OCI-LY1 (cell line): Measurements from ENCODE around the gene TMEM45A.

ENCODE experiments used
- CTCF ChIP-seq: fragments of 200-600 bp; sonication (generic), shearing (Covaris generic); IDR thresholded peaks from 2 replicates; pipeline ENCODE4 v1.5.1; 2017; ENCODE audit warnings: mild to moderate bottlenecking, antibody characterized with exemption, low read length, moderate library complexity, mixed read lengths
- EZH2 ChIP-seq: fragments of 200-600 bp; sonication (generic), shearing (Covaris generic); IDR thresholded peaks from 2 replicates; pipeline ENCODE4 v1.8.0; 2017; ENCODE audit warnings: borderline replicate concordance, mixed run types, mild to moderate bottlenecking, antibody characterized with exemption, low read length, moderate library complexity, mixed read lengths

GRCh38 chr3:100489118-100489517 lies 3.3 kb upstream of the TMEM45A start:
- TF ChIP-seq CTCF: no peak
- no peak for TF ChIP-seq EZH2
